HepG2 (cell line): ENCODE measurements around the gene PEX3. TPM values are rescaled to one million over a fixed set of nuclear protein-coding genes. Genes with fewer than 3 reads are reported as not detected.
A peak's percentile ranks its signal among the peaks of the same experiment; 100 is the strongest.

Experiments
- EP300 ChIP-seq, 3 experiments: sonication (generic) in 1 of 3; formaldehyde crosslinking in 1 of 3; IDR thresholded peaks; 2 replicates each; pipeline versions ENCODE4 v1.5.1 to v1.6.1; 2011 to 2020; ENCODE audit warnings: low read depth in 2 of 3, low read length in 2 of 3, borderline replicate concordance in 1 of 3, improper control_type of control experiment in 1 of 3, mild to moderate bottlenecking in 1 of 3, missing genetic modification reagents in 1 of 3, moderate library complexity in 1 of 3
- GABPA ChIP-seq, 2 experiments: IDR thresholded peaks; 2 replicates each; pipeline ENCODE4 v1.6.1; 2011 to 2016; ENCODE audit warnings: low read depth in 2 of 2, low read length in 1 of 2, missing biosample characterization in 1 of 2, missing genetic modification characterization in 1 of 2
- KDM5A ChIP-seq: fragments of 200-600 bp; sonication (generic); IDR thresholded peaks from 2 replicates; pipeline ENCODE4 v1.7.0; 2018; ENCODE audit warnings: antibody characterized with exemption, mild to moderate bottlenecking, low read length, borderline replicate concordance
- MED8 ChIP-seq: sonication (generic); formaldehyde crosslinking; IDR thresholded peaks from 2 replicates; pipeline ENCODE4 v1.8.1; 2023; ENCODE audit warnings: mild to moderate bottlenecking, missing genetic modification reagents; ENCODE audit not compliant: insufficient replicate concordance
- MEIS1 ChIP-seq: sonication (generic); formaldehyde crosslinking; IDR thresholded peaks from 2 replicates; pipeline ENCODE4 v1.9.0; 2021; ENCODE audit warnings: mild to moderate bottlenecking, missing genetic modification reagents, moderate library complexity, borderline replicate concordance
- SMAD1 ChIP-seq: sonication (generic); formaldehyde crosslinking; IDR thresholded peaks from 2 replicates; pipeline ENCODE4 v1.4.0; 2020; ENCODE audit warnings: missing genetic modification reagents, low read depth, mild to moderate bottlenecking, borderline replicate concordance
- TAF1 ChIP-seq: sonication (generic); formaldehyde crosslinking; IDR thresholded peaks from 2 replicates; pipeline ENCODE4 v1.4.0; 2020; ENCODE audit warnings: missing genetic modification reagents
- ZNF136 ChIP-seq: sonication (generic); formaldehyde crosslinking; IDR thresholded peaks from 2 replicates; pipeline ENCODE4 v1.8.1; 2022; ENCODE audit warnings: low read depth, mild to moderate bottlenecking, moderate library complexity, missing genetic modification reagents
- ZNF550 ChIP-seq: sonication (generic); formaldehyde crosslinking; IDR thresholded peaks from 2 replicates; pipeline ENCODE4 v1.4.0; 2020; ENCODE audit warnings: mild to moderate bottlenecking, missing genetic modification reagents, borderline replicate concordance
- polyA plus RNA-seq, 8 experiments: library from polyadenylated mRNA; depleted of rRNA in 3 of 8; stranded (reverse) in 7 of 8; unstranded in 1 of 8; fragments of >200 nt; fragmentation: Illumina TruSeq in 4 of 8; extraction: Trizol in 4 of 8; gene quantifications; 2 replicates each; pipeline versions ENCODE4 v1.2.1 to v1.2.3, GENCODE V29; 2011 to 2016; ENCODE audit warnings: low read depth in 4 of 8, missing spikeins in 1 of 8, mixed read lengths in 1 of 8; ENCODE audit not compliant: insufficient read depth in 1 of 8
- total RNA-seq, 5 experiments: library from RNA; depleted of rRNA; stranded (reverse); fragments of >200 nt; fragmentation: Illumina TruSeq; extraction: Trizol; gene quantifications; 2 replicates each; pipeline ENCODE4 v1.2.3, GENCODE V29; 2016; ENCODE audit warnings: low read depth in 1 of 5
- TF ChIP-seq, protein P1 (sequence below): sonication (generic); formaldehyde crosslinking; IDR thresholded peaks from 2 replicates; pipeline ENCODE4 v1.8.0; 2022; ENCODE audit warnings: low read depth, missing genetic modification reagents
- TF ChIP-seq, protein P2 (sequence below): sonication (generic); formaldehyde crosslinking; IDR thresholded peaks from 2 replicates; pipeline ENCODE4 v1.5.0; 2020; ENCODE audit warnings: missing genetic modification reagents, mild to moderate bottlenecking, borderline replicate concordance
- TF ChIP-seq, protein P3 (sequence below): sonication (generic); formaldehyde crosslinking; IDR thresholded peaks from 2 replicates; pipeline ENCODE4 v1.4.0; 2020; ENCODE audit warnings: mild to moderate bottlenecking, missing genetic modification reagents
- TF ChIP-seq, protein P4 (sequence below): sonication (generic); formaldehyde crosslinking; IDR thresholded peaks from 2 replicates; pipeline ENCODE4 v1.4.0; 2020; ENCODE audit warnings: missing genetic modification reagents, borderline replicate concordance
- TF ChIP-seq, protein P5 (sequence below), 2 experiments: sonication (generic) in 1 of 2; formaldehyde crosslinking in 1 of 2; IDR thresholded peaks; 2 replicates each; pipeline versions ENCODE4 v1.5.1 to v1.6.1; 2011 to 2020; ENCODE audit warnings: borderline replicate concordance in 1 of 2, low read depth in 1 of 2, low read length in 1 of 2, mild to moderate bottlenecking in 1 of 2, missing genetic modification reagents in 1 of 2, moderate library complexity in 1 of 2

Gene PEX3
- total and polyA plus RNA-seq, 2 of the 13 experiments (the other 11 are each of a cell fraction or from before 2014, with no cell fraction given) = 30.9 to 40.8 TPM

DNA sequence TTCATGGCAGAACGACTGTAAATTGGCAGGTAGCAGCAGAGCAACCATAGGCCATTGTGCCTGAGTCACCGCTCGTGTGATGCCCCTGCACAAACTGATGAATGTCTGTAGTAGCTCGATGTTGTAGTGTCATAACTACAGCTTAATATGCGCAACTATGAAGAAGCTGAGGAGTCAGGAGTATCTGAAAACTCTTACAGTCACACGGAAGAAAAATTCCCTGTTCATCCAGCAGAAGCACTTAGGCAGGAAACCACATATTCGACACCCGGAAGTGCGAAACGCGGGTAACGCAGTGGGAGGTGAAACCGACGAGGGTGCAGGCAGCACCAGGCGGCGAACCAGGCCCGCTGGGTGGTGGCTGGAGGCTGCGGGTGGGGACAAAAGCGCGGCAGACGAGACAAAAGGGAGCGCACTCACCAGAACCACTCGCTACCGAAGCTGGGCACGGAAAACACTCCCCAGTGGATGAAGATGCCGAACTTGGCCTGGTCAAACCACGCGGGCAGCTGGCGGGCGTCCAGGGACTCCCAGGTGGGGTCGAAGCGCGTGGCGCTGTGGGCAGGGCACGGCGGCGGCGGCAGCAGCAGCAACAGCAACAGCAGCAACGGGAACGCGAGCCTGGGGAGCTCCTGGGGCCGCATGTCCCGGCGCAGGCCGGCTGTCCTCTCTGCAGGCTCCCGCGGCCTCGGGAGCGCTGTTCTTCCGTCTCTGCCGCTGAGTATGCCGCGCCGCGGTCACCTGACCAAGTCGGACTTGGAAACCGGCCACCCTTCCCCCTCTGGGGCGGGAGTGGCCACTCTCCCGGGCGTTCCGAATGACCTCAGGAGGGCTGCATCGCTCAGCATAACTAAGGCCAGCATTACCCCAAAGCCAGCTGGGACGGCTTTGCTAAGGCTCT, 60.6 kb downstream of the PEX3 start, which contains the start of gene FUCA2 (continued):
- TF ChIP-seq TAF1 (CRISPR knock-in tag) = peak; percentile 87
- peak; percentile 65; the same call in 1 of the 2 replicates for TF ChIP-seq ZNF136 (CRISPR knock-in tag)
- peak; percentile 56 for TF ChIP-seq KDM5A
- no peak for TF ChIP-seq ZNF550 (CRISPR knock-in tag)
- TF ChIP-seq GABPA (IDR thresholded peaks at IDR 0.05; ENCODE audit: low read depth, low read length) = peak; percentile 74
- peak; percentile 92 for TF ChIP-seq GABPA (CRISPR knock-in tag; IDR thresholded peaks at IDR 0.05; ENCODE audit: low read depth)
- TF ChIP-seq MED8 (CRISPR knock-in tag) = no peak
- TF ChIP-seq, protein P1, sequence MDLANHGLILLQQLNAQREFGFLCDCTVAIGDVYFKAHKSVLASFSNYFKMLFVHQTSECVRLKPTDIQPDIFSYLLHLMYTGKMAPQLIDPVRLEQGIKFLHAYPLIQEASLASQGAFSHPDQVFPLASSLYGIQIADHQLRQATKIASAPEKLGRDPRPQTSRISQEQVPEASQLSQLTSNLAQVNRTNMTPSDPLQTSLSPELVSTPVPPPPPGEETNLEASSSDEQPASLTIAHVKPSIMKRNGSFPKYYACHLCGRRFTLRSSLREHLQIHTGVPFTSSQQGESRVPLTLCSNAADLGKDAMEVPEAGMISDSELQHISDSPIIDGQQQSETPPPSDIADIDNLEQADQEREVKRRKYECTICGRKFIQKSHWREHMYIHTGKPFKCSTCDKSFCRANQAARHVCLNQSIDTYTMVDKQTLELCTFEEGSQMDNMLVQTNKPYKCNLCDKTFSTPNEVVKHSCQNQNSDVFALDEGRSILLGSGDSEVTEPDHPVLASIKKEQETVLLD (CRISPR knock-in tag) = peak; percentile 11; the same call in 1 of the 2 replicates
- TF ChIP-seq, protein P2, sequence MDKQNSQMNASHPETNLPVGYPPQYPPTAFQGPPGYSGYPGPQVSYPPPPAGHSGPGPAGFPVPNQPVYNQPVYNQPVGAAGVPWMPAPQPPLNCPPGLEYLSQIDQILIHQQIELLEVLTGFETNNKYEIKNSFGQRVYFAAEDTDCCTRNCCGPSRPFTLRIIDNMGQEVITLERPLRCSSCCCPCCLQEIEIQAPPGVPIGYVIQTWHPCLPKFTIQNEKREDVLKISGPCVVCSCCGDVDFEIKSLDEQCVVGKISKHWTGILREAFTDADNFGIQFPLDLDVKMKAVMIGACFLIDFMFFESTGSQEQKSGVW (CRISPR knock-in tag) = 0 out of 2 replicates have a peak, but pooled peaks have one; percentile 70
- peak; percentile 17 to 34; a peak in 2 of 4 replicates for TF ChIP-seq EP300 (IDR thresholded peaks at IDR 0.05; ENCODE audit: low read depth in 2 of 2, low read length in 2 of 2)
- TF ChIP-seq EP300 (CRISPR knock-in tag; IDR thresholded peaks at IDR 0.05; ENCODE audit: borderline replicate concordance) = peak; percentile 8; the same call in 1 of the 2 replicates
- TF ChIP-seq, protein P3, sequence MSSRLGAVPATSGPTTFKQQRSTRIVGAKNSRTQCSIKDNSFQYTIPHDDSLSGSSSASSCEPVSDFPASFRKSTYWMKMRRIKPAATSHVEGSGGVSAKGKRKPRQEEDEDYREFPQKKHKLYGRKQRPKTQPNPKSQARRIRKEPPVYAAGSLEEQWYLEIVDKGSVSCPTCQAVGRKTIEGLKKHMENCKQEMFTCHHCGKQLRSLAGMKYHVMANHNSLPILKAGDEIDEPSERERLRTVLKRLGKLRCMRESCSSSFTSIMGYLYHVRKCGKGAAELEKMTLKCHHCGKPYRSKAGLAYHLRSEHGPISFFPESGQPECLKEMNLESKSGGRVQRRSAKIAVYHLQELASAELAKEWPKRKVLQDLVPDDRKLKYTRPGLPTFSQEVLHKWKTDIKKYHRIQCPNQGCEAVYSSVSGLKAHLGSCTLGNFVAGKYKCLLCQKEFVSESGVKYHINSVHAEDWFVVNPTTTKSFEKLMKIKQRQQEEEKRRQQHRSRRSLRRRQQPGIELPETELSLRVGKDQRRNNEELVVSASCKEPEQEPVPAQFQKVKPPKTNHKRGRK = no peak
- TF ChIP-seq, protein P4, sequence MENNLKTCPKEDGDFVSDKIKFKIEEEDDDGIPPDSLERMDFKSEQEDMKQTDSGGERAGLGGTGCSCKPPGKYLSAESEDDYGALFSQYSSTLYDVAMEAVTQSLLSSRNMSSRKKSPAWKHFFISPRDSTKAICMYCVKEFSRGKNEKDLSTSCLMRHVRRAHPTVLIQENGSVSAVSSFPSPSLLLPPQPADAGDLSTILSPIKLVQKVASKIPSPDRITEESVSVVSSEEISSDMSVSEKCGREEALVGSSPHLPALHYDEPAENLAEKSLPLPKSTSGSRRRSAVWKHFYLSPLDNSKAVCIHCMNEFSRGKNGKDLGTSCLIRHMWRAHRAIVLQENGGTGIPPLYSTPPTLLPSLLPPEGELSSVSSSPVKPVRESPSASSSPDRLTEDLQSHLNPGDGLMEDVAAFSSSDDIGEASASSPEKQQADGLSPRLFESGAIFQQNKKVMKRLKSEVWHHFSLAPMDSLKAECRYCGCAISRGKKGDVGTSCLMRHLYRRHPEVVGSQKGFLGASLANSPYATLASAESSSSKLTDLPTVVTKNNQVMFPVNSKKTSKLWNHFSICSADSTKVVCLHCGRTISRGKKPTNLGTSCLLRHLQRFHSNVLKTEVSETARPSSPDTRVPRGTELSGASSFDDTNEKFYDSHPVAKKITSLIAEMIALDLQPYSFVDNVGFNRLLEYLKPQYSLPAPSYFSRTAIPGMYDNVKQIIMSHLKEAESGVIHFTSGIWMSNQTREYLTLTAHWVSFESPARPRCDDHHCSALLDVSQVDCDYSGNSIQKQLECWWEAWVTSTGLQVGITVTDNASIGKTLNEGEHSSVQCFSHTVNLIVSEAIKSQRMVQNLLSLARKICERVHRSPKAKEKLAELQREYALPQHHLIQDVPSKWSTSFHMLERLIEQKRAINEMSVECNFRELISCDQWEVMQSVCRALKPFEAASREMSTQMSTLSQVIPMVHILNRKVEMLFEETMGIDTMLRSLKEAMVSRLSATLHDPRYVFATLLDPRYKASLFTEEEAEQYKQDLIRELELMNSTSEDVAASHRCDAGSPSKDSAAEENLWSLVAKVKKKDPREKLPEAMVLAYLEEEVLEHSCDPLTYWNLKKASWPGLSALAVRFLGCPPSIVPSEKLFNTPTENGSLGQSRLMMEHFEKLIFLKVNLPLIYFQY (CRISPR knock-in tag) = no peak
- TF ChIP-seq MEIS1 (CRISPR knock-in tag) = peak; percentile 94
- TF ChIP-seq, protein P5, sequence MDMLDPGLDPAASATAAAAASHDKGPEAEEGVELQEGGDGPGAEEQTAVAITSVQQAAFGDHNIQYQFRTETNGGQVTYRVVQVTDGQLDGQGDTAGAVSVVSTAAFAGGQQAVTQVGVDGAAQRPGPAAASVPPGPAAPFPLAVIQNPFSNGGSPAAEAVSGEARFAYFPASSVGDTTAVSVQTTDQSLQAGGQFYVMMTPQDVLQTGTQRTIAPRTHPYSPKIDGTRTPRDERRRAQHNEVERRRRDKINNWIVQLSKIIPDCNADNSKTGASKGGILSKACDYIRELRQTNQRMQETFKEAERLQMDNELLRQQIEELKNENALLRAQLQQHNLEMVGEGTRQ (IDR thresholded peaks at IDR 0.05; ENCODE audit: low read depth, low read length) = peak; percentile 74
- TF ChIP-seq, protein P5 (CRISPR knock-in tag; IDR thresholded peaks at IDR 0.05; ENCODE audit: borderline replicate concordance) = peak; percentile 96
- no peak for TF ChIP-seq SMAD1
